HG03280 (cell line): ENCODE data around the gene TRAPPC12.
A peak's percentile ranks its signal among the peaks of the same experiment; 100 is the strongest.

Experiments
- ATAC-seq: cut with Tn5 transposase; IDR thresholded peaks from one replicate; pipeline ENCODE4 v1.9.1; 2021; ENCODE audit warnings: mild to moderate bottlenecking, moderate library complexity; ENCODE audit not compliant: unreplicated experiment

Gene TRAPPC12

DNA sequence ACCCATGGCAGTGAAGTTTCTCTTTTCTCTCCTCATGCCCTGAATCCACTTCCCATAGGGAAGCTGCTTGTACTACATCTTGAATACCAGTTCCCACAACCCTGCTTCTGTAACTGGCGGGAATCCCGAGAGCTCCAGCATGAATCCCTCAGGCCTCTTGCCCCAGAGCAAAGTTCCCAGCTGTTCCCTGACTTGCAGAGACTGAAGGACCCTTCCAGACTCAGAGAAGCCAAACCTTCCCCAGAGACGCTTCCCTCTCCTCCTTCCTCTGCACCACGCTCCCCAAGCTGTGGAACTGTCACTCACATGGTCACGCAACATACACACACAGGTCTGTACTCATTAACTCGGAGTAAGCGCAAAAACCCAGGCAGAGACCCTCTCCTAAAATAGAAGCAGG, 26.4 kb downstream of the TRAPPC12 start:
- ATAC-seq: no peak

DNA sequence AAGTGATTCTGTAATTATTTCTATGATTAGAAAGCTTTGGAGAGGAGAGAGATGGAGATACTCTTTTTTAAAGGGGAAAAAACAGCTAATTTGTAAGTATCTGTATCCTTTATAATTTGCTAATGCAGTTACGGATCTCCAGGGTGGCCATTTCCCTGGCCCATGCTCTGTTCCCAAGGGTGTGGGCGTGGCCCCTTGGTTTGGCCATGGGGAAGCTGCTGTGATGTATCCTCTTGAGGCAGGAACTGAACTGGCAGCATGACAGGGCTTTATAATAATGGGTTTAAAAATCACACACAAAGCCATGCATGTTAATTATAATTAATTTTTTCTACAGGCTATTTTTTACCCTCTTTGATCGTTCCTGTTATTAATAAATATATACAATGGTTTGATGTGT, 27.0 kb downstream of the TRAPPC12 start:
- no peak for ATAC-seq

DNA sequence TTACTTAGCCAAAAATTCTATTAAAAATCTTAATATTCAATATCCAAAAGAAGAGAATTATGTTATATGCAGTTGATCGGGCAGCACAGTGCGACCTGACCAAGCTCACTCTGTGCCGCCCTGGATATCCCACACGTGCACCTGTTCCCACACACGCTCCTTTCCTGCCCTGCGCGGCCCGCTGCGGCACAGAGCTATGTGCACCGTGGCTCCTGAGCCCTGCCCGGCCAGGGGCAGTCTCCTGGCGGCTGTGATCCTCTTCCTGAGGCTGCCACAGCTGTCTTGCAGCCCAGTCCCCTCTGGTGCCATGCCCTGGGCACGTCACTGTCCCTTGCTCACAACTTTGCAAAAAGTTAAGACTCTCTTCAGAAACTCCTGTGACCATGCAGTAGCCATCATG, 29.3 kb downstream of the TRAPPC12 start:
- no peak for ATAC-seq

GRCh38 chr2:3409627-3410170, 30.2 kb downstream of the TRAPPC12 start:
- ATAC-seq: no peak

DNA sequence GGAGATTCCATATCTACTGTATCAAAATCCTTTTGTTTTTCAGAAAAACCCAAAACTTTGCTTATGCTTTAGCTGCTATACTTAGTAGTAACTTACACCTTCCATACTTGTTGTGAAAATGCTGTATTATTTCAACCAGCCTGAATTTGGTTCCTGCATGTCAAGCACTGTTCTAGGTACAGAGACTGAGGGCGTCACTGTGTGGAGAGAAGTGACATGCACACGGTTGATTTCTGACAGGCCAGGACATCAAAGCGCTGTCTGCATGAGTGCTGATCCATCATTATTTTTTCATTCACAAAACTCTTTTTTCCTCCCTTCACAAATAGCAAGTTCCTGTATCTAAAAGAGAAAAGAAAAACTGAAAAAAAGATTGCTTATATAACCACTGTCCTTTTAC, 31.6 kb downstream of the TRAPPC12 start:
- ATAC-seq: no peak

DNA sequence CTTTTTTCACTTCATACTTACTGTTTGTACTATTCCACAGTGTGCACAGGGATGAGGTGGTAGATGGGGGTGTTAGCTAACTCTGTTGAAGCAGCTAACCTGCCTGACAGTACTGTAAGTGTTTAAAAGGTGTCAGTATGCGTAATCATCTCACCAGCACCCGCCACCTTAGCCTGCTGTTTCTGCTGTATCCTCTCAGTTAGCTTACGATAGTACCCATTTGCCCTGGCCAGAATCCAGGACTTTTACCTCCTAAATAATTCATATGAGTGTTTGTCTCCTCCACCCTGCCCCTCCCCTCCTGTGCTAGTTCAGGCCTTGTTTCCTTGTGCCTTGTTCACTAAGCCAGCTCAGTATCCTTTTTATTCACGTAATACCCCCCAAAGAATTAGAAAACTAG, 34.2 kb downstream of the TRAPPC12 start:
- no peak for ATAC-seq

- no peak for ATAC-seq
Observed at GRCh38 chr2:3414133-3414860, 34.8 kb downstream of the TRAPPC12 start.

- ATAC-seq: no peak
Observed at GRCh38 chr2:3418766-3419404, 39.4 kb downstream of the TRAPPC12 start.

- no peak for ATAC-seq
Observed at GRCh38 chr2:3420076-3420768, 40.7 kb downstream of the TRAPPC12 start.

DNA sequence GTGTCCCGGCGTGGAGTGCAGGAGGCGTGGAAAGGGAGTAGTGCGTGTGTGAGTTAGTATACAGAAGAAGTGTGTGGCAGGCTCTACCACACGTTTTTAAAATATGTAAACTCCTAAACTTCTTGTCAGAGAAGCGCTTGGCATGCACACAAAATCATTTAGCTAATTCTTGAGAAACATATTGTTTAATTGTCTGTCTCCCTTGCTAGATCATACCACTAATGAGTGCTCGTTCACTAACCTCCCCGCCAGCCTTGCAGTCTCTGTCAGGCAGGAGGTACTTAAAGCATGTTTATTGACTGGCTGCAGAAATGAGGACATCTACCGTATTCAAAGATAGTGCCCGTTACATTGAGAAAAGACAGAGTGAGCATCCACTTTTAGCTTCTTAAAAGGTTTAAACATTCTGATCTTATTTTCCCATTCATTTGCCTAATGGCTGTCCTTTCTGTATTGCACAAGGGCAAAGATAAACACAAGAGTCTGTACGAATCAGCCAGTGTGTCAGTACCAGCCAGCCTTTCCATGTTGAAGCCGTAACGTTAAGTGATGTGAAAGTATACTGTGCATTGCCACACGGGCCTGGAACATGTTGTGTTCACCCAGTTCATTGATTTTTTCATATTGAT, 41.4 kb downstream of the TRAPPC12 start:
- ATAC-seq: no peak

- ATAC-seq: no peak
Observed at GRCh38 chr2:3421580-3421979, 42.1 kb downstream of the TRAPPC12 start.

GRCh38 chr2:3422161-3422779, 42.8 kb downstream of the TRAPPC12 start:
- ATAC-seq: no peak

DNA sequence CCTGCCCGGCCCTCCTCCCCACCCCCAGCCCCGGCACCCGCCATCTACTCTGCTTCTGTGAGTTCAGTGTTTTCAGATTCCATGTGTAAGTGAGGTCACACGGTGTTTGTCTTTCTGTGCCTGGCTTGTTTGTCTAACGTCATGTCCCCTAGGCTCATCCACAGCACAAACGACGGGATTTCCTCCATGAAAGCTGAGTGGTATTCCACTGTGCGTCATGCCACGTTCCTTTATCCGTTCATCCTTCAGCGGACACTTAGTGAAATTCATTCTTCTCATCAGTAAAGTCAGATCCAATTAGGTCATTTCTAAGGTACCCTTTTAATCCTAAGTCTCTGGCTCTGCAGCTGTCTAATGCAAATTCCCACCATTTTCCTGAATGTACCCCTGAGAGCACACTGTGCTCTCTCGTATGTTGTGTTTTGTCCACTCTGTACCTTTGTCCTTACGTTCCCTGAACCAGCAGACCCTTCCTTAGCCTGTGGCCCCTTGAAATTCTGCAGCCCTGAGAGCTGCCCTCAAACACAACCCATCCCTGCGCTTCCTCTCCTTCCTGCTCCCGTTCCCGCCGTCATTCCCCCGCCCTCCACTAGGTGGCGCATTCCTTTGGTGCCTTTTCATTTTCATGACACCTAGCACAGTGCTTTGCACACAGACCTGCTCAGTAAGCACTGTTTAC, 44.1 kb downstream of the TRAPPC12 start:
- ATAC-seq: no peak

DNA sequence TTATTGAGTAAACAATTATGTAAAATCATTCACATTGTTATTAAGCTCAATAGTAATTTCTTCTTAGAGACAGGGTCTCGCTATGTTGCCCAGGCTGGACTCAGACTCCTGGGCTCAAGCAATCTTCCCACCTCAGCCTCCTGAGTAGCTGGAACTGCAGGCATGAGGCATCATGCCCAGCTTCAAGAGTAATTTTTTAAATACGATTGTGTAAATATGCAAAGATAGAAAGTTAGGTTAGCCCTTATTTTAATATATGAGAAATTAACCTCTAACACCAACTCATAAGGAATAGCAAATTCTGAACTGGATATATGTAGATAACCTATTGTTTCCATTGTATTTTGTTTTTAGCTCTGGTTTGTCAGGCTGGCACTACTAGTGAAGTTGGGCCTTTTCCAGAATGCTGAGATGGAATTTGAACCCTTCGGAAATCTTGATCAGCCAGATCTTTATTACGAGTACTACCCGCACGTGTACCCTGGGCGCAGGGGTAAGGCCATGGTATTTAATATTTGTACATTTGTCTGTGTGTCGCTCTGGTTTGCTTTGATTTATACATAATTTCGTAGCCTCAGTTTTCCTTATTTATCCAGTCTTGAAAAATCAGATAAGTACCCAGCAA, 44.8 kb downstream of the TRAPPC12 start:
- ATAC-seq: no peak

DNA sequence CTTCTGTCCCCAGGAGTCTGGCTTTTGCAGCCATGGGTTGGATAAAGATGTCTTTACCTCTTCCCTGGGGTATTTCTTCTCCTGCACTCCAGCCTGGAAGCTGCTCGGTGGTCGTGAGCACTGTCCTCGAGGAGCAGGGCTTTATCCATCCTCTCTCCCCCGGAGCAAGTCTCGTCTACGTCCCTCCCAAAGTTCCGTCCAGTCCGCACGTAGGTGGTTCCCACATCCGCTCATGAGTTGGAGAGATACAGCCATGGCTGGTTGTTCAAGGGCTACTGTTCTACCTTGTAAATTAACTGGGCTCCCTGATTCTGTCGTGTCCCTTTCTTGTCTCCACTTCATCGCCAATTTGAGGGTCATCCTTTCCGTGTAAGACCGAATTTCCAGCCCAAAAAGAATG, 47.1 kb downstream of the TRAPPC12 start:
- no peak for ATAC-seq

- peak; percentile 96 for ATAC-seq
Observed at GRCh38 chr2:3427272-3427671, 47.8 kb downstream of the TRAPPC12 start.

DNA sequence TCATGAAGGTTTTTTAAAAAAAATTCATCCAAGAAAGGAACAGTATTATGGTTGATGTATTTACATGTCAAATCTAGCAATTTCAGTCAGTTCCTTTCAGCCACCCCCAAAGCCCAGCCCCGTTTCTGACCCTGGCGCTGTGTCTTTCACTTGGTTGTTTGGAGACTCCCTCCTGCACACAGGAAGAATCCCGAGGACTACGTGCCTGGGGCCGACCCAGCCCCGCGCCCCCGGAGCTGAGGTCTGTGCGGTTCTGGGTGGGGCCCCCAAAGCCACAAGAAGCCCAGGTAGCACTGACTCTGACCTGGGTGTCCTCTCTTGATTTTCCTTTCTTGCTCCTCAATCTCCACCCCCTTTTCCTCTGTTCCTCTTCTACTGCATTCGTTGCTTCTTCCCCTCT, 49.1 kb downstream of the TRAPPC12 start:
- no peak for ATAC-seq

DNA sequence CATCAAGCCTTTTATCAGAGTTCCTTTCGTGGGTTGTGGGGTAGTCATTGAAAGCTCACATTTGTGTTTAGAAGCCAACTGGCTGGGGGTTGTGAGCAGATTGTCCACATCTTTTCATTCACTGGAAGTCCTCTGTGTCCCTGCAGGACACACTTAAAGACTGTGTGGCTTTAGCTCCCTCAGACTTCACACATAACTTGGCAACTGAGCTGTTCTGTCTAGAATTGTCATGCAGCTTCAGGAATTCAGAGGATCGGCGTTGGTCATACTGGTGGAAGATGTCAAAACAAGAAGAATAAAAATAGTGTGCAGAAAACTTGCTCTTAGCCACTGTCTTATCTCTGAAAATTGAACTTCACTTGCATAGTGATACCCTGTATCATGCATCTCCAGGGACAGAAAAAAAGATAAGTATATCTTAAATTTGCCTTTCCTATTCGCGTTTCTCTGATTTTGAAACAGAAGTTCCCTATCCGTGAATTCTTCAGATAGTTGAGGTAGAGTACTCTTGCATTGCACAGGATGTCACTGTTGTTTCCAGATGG, 49.6 kb downstream of the TRAPPC12 start:
- ATAC-seq: no peak

DNA sequence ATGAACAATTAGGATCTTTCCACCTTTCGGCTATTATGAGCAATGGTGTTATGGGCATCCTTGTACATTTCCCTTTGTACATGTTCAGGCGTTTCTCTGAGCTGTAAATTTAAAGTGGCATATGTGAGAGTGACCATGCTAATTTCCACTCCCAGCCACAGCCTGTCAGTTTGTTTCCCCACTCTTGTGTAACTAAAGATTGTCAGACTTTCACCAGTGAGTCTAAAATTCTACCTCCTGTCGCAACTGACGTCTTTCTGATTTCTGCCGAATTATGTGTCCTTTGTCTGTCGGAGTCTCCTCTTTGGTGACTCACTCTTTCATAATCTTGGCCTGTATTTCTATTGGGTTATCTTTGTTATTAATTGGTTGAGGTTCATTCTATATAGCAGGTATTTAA, 50.7 kb downstream of the TRAPPC12 start:
- no peak for ATAC-seq
